CD4-positive, alpha-beta T cell (primary cell): ENCODE data around the gene DENND1A. TPM values are rescaled to one million over a fixed set of nuclear protein-coding genes. Genes with fewer than 3 reads are reported as not detected.

Experiments
- ATAC-seq: fragments of 200-7000 bp; cut with Tn5 transposase; one replicate; pipeline ENCODE4 v1.10.0; 2022; ENCODE audit warnings: mild to moderate bottlenecking; ENCODE audit not compliant: poor library complexity
- CTCF ChIA-PET: fragments of 350-600 bp; sonication (Branson Sonifier 250); formaldehyde crosslinking; loops from one replicate; lab custom pipeline; 2021; ENCODE audit warnings: antibody characterized with exemption, inconsistent platforms; lab: Charles Lee
- POLR2A ChIA-PET: fragments of 350-600 bp; sonication (Branson Sonifier 250); formaldehyde crosslinking; loops from one replicate; lab custom pipeline; 2021; ENCODE audit warnings: antibody characterized with exemption, inconsistent platforms; lab: Charles Lee
- DNase-seq, 14 experiments: peaks; one replicate each; pipeline ENCODE4 v3.0.0-alpha.2; 2013 to 2020; ENCODE audit warnings: mixed read lengths in 2 of 14
- H3K27ac ChIP-seq, 2 donors: one replicate each; pipeline versions ENCODE4 v1.5.1 to v1.7.0; 2013; ENCODE audit warnings: low read length in 2 of 2, low read depth in 1 of 2, mild to moderate bottlenecking in 1 of 2
- H3K27me3 ChIP-seq, 2 experiments: 1 replicate in 1 of 2; 2 replicates in 1 of 2; pipeline versions ENCODE4 v1.6.1 to v1.7.0; 2013; ENCODE audit warnings: low read length in 2 of 2, control low read depth in 1 of 2, mild to moderate bottlenecking in 1 of 2, moderate library complexity in 1 of 2; ENCODE audit not compliant: insufficient read depth in 2 of 2, control insufficient read depth in 1 of 2
- H3K36me3 ChIP-seq: one replicate; pipeline ENCODE4 v1.6.1; 2013; ENCODE audit warnings: low read length, control low read depth; ENCODE audit not compliant: insufficient read depth
- H3K4me1 ChIP-seq: one replicate; pipeline ENCODE4 v1.6.1; 2013; ENCODE audit warnings: low read length, control low read depth; ENCODE audit not compliant: insufficient read depth
- H3K4me3 ChIP-seq: one replicate; pipeline ENCODE4 v1.5.1; 2013; ENCODE audit warnings: mild to moderate bottlenecking, low read length, moderate library complexity
- H3K9me3 ChIP-seq, 2 experiments: 1 replicate in 1 of 2; 2 replicates in 1 of 2; pipeline versions ENCODE4 v1.6.1 to v1.7.0; 2013; ENCODE audit warnings: low read length in 2 of 2, mild to moderate bottlenecking in 2 of 2, control low read depth in 1 of 2, moderate library complexity in 1 of 2; ENCODE audit not compliant: control insufficient read depth in 1 of 2, insufficient read depth in 1 of 2
- H3K27ac Mint-ChIP-seq: one replicate; pipeline ENCODE4 v1.8.0; 2020; ENCODE audit warnings: mixed read lengths
- H3K27me3 Mint-ChIP-seq: one replicate; pipeline ENCODE4 v1.8.0; 2021; ENCODE audit warnings: mixed read lengths
- H3K36me3 Mint-ChIP-seq: one replicate; pipeline ENCODE4 v1.8.0; 2021; ENCODE audit warnings: low read depth, mixed read lengths
- H3K4me1 Mint-ChIP-seq: one replicate; pipeline ENCODE4 v1.8.0; 2021; ENCODE audit warnings: low read depth, mixed read lengths
- H3K4me3 Mint-ChIP-seq: one replicate; pipeline ENCODE4 v1.8.0; 2020; ENCODE audit warnings: mild to moderate bottlenecking, mixed read lengths
- H3K9me3 Mint-ChIP-seq: one replicate; pipeline ENCODE4 v1.8.0; 2020; ENCODE audit warnings: mixed read lengths
- CTCF ChIP-seq: fragments of 200-600 bp; IDR thresholded peaks from one replicate; pipeline ENCODE4 v1.8.0; 2022; ENCODE audit warnings: antibody characterized with exemption, mild to moderate bottlenecking
- intact Hi-C, 2 experiments: fragments of 100-400 bp; cut with DNase I in 1 of 2; cut with micrococcal nuclease in 1 of 2; formaldehyde crosslinking; loops; one replicate each; pipeline versions ENCODE4 v1.15.1 to v1.9.0; 2023 to 2025; cut with DNase I, micrococcal nuclease
- total RNA-seq, 174 experiments: library from RNA in 2 of 174; stranded (reverse) in 2 of 174; gene quantifications; one replicate each; pipeline ENCODE4 v1.2.3 and lab custom pipeline; 2021 to 2026

Gene DENND1A
- total RNA-seq, 2 experiments from 2014 or later = 20.0 to 20.6 TPM

GRCh38 chr9:123686131-123686828 is 243.6 kb downstream of the DENND1A start:
- Mint-ChIP-seq H3K4me3 (no peak overlapping the region), H3K27me3 (no peaks in the 10 kb centered on the region), H3K9me3 (no peaks in the 10 kb centered on the region), H3K27ac (no peak overlapping the region), H3K4me1 (peaks cover 49% of the 10 kb centered on the region), H3K36me3 (peaks cover 16% of the 10 kb centered on the region)
- intact Hi-C loops = no loop called here
- Histone ChIP-seq H3K9me3 (no peaks in the 10 kb centered on the region), H3K4me1 (peaks cover 9% of the 10 kb centered on the region), H3K27me3 (no peaks in the 10 kb centered on the region), H3K27ac (no peak overlapping the region), H3K4me3 (no peak overlapping the region), H3K36me3 (no peaks in the 10 kb centered on the region)
- ChIA-PET CTCF (no interaction called here), POLR2A (no interaction called here)
- no peak for DNase-seq
- no peak for ATAC-seq
- TF ChIP-seq CTCF = no peak

DNA sequence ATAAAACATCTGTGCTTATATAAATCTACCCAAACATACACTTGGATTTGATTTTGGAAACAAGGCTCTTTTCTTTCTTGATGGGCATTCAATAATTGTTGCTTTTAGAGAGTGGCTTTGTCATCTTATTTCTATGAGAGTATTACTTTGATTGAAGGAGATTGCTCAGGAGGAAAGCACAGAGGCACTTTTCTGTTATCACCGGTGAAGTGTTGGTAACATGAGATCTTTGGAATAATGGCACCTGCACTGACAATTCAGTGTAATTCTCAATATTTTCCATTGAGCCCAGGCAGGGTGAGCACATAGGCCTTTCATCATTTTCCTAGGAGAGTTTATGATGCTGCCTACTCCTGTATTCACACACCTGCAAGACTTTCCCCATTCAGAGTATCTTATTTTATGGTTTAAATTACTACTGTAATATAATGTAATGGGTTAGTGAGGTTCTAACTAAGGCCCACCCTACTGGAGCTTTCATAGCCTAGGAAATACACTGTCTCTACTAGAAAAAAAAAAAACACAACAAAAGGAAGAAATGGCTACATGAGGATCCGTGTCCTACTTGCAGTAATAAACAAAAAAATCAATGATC is 244.3 kb downstream of the DENND1A start:
- ChIA-PET CTCF (no interaction called here), POLR2A (no interaction called here)
- no peak for TF ChIP-seq CTCF
- no peaks in the 10 kb centered on the region for H3K27me3 Mint-ChIP-seq
- no peak overlapping the region for H3K4me3 Mint-ChIP-seq
- no peaks in the 10 kb centered on the region for H3K27me3 ChIP-seq
- H3K9me3 Mint-ChIP-seq = no peaks in the 10 kb centered on the region
- no peak overlapping the region for H3K27ac ChIP-seq
- intact Hi-C loops = no loop called here
- H3K36me3 ChIP-seq = no peaks in the 10 kb centered on the region
- no peaks in the 10 kb centered on the region for H3K9me3 ChIP-seq
- peaks cover 19% of the 10 kb centered on the region for H3K36me3 Mint-ChIP-seq
- H3K4me1 Mint-ChIP-seq = peaks cover 52% of the 10 kb centered on the region
- ATAC-seq (no peak), DNase-seq (no peak)
- no peak overlapping the region for H3K27ac Mint-ChIP-seq
- H3K4me3 ChIP-seq = no peak overlapping the region
- peaks cover 9% of the 10 kb centered on the region for H3K4me1 ChIP-seq

DNA sequence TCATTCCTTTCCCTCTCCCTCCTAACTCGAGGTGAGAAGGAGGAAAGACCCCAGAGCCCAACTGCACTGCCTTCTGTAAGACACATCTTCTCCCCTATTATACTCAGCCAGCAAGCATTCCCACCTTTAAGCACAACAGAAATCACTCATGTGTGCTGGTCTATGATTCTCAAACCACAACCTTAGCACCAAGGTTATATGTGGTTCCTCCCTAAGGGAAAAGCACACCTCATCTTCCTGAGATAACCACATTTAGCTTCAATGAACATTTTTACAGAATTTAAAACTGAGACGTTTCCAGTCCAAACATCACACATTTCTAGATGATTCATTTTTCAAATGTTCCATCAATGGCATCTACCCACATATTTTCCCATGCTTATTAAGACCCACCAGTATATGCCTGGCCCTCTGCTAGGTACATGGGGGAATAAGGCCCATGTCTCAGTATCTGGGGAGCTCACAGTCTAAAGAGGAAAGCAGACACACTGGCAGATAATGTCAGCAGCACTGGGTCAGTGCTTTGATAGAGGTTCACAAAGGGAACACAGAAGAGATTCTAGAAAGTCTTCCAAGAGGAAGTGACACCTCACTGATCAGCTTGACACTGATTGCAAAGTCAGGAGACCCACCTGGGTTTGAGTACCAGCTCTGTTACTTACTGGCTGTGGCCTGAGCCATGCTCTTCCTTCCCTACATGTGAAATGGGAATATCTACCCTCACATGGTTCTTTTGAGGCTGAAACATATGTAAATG is 245.4 kb downstream of the DENND1A start:
- no peak overlapping the region for H3K27ac ChIP-seq
- H3K27me3 Mint-ChIP-seq = no peaks in the 10 kb centered on the region
- H3K36me3 Mint-ChIP-seq = peaks cover 19% of the 10 kb centered on the region
- TF ChIP-seq CTCF = no peak
- no peaks in the 10 kb centered on the region for H3K36me3 ChIP-seq
- DNase-seq = no peak
- H3K9me3 ChIP-seq = no peaks in the 10 kb centered on the region
- no peaks in the 10 kb centered on the region for H3K27me3 ChIP-seq
- ChIA-PET POLR2A (no interaction called here), CTCF (no interaction called here)
- intact Hi-C loops = no loop called here
- no peak overlapping the region for H3K4me3 ChIP-seq
- peaks cover 58% of the 10 kb centered on the region for H3K4me1 Mint-ChIP-seq
- no peak overlapping the region for H3K4me3 Mint-ChIP-seq
- no peak overlapping the region for H3K27ac Mint-ChIP-seq
- H3K4me1 ChIP-seq = peaks cover 17% of the 10 kb centered on the region
- no peaks in the 10 kb centered on the region for H3K9me3 Mint-ChIP-seq
- ATAC-seq = no peak
